SK-N-SH treated with all-trans-retinoic acid at 6 μM for 48 hours (cell line): ENCODE results near the gene RELA.
A peak's percentile ranks its signal among the peaks of the same experiment; 100 is the strongest.

Experiments used
- ATAC-seq: fragments of 200-7000 bp; cut with Tn5 transposase; 3 replicates; pipeline ENCODE4 v1.9.1; 2020; ENCODE audit warnings: mild to moderate bottlenecking, moderate library complexity
- ARNTL ChIP-seq: fragments of 450-650 bp; formaldehyde crosslinking; IDR thresholded peaks from 2 replicates; pipeline ENCODE4 v1.5.0; 2020; ENCODE audit warnings: low read depth, mild to moderate bottlenecking, moderate library complexity, borderline replicate concordance
- BACH2 ChIP-seq: fragments of 250-450 bp; sonication (Bioruptor Pico); IDR thresholded peaks from 2 replicates; pipeline ENCODE4 v1.9.0; 2021; ENCODE audit warnings: mild to moderate bottlenecking, borderline replicate concordance
- CREB5 ChIP-seq: fragments of 250-450 bp; sonication (Bioruptor Pico); IDR thresholded peaks from 2 replicates; pipeline ENCODE4 v1.5.1; 2020; ENCODE audit warnings: low read depth, mild to moderate bottlenecking, moderate library complexity
- CSDC2 ChIP-seq: fragments of 250-450 bp; sonication (Bioruptor Pico); IDR thresholded peaks from 2 replicates; pipeline ENCODE4 v1.5.0; 2020; ENCODE audit warnings: mild to moderate bottlenecking, moderate library complexity
- ESRRG ChIP-seq: fragments of 250-450 bp; sonication (Bioruptor Pico); IDR thresholded peaks from 2 replicates; pipeline ENCODE4 v1.6.1; 2021; ENCODE audit warnings: mild to moderate bottlenecking
- GLIS3 ChIP-seq: fragments of 250-450 bp; sonication (Bioruptor Pico); IDR thresholded peaks from 2 replicates; pipeline ENCODE4 v1.5.0; 2020; ENCODE audit warnings: mild to moderate bottlenecking, moderate library complexity
- ISL1 ChIP-seq: fragments of 250-450 bp; sonication (Bioruptor Pico); IDR thresholded peaks from 2 replicates; pipeline ENCODE4 v2.1.2; 2022; ENCODE audit warnings: mild to moderate bottlenecking, moderate library complexity
- OSR1 ChIP-seq: fragments of 250-450 bp; sonication (Bioruptor Pico); IDR thresholded peaks from 2 replicates; pipeline ENCODE4 v1.8.0; 2022; ENCODE audit warnings: moderate library complexity, mild to moderate bottlenecking, inconsistent platforms
- PATZ1 ChIP-seq: fragments of 250-450 bp; sonication (Bioruptor Pico); IDR thresholded peaks from 2 replicates; pipeline ENCODE4 v1.8.0; 2020; ENCODE audit warnings: mild to moderate bottlenecking, moderate library complexity, borderline replicate concordance
- PPARA ChIP-seq: fragments of 250-450 bp; sonication (Bioruptor Pico); IDR thresholded peaks from 2 replicates; pipeline ENCODE4 v1.5.0; 2020; ENCODE audit warnings: mild to moderate bottlenecking, borderline replicate concordance
- RARB ChIP-seq: fragments of 250-450 bp; sonication (Bioruptor Pico); IDR thresholded peaks from 2 replicates; pipeline ENCODE4 v1.8.0; 2021; ENCODE audit warnings: mild to moderate bottlenecking, moderate library complexity
- SNAI2 ChIP-seq: fragments of 250-450 bp; sonication (Bioruptor Pico); IDR thresholded peaks from 2 replicates; pipeline ENCODE4 v1.5.0; 2020; ENCODE audit warnings: mild to moderate bottlenecking, moderate library complexity
- TCF4 ChIP-seq: fragments of 250-450 bp; sonication (Bioruptor Pico); IDR thresholded peaks from 2 replicates; pipeline ENCODE4 v1.8.0; 2021; ENCODE audit warnings: mild to moderate bottlenecking, moderate library complexity, borderline replicate concordance
- ZC3H10 ChIP-seq: fragments of 250-450 bp; sonication (Bioruptor Pico); IDR thresholded peaks from 2 replicates; pipeline ENCODE4 v1.5.1; 2021; ENCODE audit warnings: mild to moderate bottlenecking, moderate library complexity
- ZFP3 ChIP-seq: fragments of 250-450 bp; sonication (Bioruptor Pico); IDR thresholded peaks from 2 replicates; pipeline ENCODE4 v1.5.0; 2020; ENCODE audit warnings: mild to moderate bottlenecking, moderate library complexity
- ZFP30 ChIP-seq: fragments of 450-650 bp; formaldehyde crosslinking; IDR thresholded peaks from 2 replicates; pipeline ENCODE4 v1.5.0; 2022; ENCODE audit warnings: mild to moderate bottlenecking, moderate library complexity
- ZNF565 ChIP-seq: fragments of 450-650 bp; formaldehyde crosslinking; conservative IDR thresholded peaks from 2 replicates; pipeline ENCODE4 v1.5.0; 2020; ENCODE audit warnings: low read depth, mild to moderate bottlenecking, moderate library complexity
- ZNF8 ChIP-seq: fragments of 450-650 bp; formaldehyde crosslinking; IDR thresholded peaks from 2 replicates; pipeline ENCODE4 v1.5.0; 2020; ENCODE audit warnings: mild to moderate bottlenecking, moderate library complexity
- TF ChIP-seq, protein P1 (sequence below): fragments of 250-450 bp; sonication (Bioruptor Pico); IDR thresholded peaks from 2 replicates; pipeline ENCODE4 v1.8.0; 2021; ENCODE audit warnings: low read depth, mild to moderate bottlenecking, moderate library complexity, borderline replicate concordance
- TF ChIP-seq, protein P2 (sequence below): fragments of 250-450 bp; sonication (Bioruptor Pico); IDR thresholded peaks from 2 replicates; pipeline ENCODE4 v1.5.1; 2021; ENCODE audit warnings: mild to moderate bottlenecking, moderate library complexity

RELA gene

DNA sequence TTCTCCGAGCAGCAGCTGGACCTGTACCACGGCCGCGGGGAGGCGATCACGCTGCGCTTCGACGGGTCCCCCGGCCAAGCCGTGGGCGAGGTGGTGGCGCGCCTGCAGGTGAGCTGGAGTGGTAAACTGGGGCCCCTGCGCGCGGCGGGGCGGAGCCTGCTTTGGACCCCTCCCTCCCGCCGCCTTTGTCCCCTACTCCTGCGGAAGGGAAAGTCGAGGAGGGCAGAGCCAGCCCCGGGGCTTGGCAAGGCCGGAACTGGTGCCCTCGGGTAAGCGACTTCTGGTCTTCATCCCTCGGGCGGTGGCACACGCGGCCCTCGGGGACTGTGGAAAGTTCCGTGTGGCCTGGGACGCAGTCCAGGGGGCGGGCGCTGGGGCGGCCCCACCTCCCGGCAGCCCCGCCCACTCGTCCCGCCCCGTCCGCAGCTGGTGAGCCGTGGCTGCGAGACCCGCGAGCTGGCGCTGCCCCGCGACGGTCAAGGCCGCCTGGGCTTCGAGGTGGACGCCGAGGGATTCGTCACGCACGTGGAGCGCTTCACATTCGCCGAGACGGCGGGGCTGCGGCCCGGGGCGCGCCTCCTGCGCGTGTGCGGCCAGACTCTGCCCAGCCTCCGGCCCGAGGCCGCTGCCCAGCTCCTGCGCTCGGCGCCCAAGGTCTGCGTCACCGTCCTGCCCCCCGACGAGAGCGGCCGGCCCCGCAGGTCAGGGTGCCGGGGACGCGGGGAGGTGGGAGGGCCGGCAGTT, 15.6 kb downstream of the RELA start:
- ATAC-seq, result peak; percentile 18; the same call in 2 of the 3 replicates
- no peak for TF ChIP-seq CREB5 (CRISPR knock-in tag)
- no peak for TF ChIP-seq GLIS3 (CRISPR knock-in tag)
- no peak for TF ChIP-seq CSDC2 (CRISPR knock-in tag)
- no peak for TF ChIP-seq ZFP3 (CRISPR knock-in tag)
- TF ChIP-seq ARNTL (CRISPR knock-in tag), result no peak
- no peak for TF ChIP-seq ZFP30 (CRISPR knock-in tag)

DNA sequence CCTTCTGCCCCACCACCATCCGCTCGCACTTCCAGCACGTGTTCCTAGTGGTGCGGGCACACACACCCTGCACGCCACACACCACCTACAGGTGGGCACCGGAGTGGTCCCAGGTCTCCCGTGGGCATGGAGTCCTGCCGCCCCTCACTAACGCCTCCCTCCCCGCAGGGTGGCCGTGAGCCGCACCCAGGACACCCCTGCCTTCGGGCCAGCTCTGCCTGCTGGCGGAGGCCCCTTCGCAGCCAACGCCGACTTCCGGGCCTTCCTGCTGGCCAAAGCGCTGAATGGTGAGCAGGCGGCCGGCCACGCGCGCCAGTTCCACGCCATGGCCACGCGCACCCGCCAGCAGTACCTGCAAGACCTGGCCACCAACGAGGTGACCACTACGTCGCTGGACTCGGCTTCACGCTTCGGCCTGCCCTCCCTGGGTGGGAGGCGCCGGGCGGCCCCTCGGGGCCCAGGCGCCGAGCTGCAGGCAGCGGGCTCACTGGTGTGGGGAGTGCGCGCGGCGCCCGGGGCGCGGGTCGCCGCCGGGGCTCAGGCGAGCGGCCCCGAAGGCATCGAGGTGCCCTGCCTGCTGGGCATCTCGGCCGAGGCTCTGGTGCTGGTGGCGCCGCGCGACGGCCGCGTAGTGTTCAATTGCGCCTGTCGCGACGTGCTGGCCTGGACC, 16.3 kb downstream of the RELA start:
- TF ChIP-seq OSR1 (CRISPR knock-in tag) (no peak), ZFP30 (CRISPR knock-in tag) (no peak), TCF4 (CRISPR knock-in tag) (no peak), ARNTL (CRISPR knock-in tag) (no peak), SNAI2 (CRISPR knock-in tag) (no peak)
- ATAC-seq, result no peak

GRCh38 chr11:65645710-65646109, 17.0 kb downstream of the RELA start:
- TF ChIP-seq ZNF8 (CRISPR knock-in tag), result no peak
- TF ChIP-seq ARNTL (CRISPR knock-in tag), result no peak
- TF ChIP-seq BACH2 (CRISPR knock-in tag), result no peak
- no peak for TF ChIP-seq SNAI2 (CRISPR knock-in tag)
- no peak for TF ChIP-seq ISL1 (CRISPR knock-in tag)
- TF ChIP-seq, protein P1, sequence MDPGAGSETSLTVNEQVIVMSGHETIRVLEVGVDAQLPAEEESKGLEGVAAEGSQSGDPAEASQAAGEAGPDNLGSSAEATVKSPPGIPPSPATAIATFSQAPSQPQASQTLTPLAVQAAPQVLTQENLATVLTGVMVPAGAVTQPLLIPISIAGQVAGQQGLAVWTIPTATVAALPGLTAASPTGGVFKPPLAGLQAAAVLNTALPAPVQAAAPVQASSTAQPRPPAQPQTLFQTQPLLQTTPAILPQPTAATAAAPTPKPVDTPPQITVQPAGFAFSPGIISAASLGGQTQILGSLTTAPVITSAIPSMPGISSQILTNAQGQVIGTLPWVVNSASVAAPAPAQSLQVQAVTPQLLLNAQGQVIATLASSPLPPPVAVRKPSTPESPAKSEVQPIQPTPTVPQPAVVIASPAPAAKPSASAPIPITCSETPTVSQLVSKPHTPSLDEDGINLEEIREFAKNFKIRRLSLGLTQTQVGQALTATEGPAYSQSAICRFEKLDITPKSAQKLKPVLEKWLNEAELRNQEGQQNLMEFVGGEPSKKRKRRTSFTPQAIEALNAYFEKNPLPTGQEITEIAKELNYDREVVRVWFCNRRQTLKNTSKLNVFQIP, result no peak
- TF ChIP-seq ESRRG (CRISPR knock-in tag), result no peak
- no peak for TF ChIP-seq ZFP30 (CRISPR knock-in tag)
- no peak for TF ChIP-seq CSDC2 (CRISPR knock-in tag)
- no peak for TF ChIP-seq PATZ1 (CRISPR knock-in tag)
- TF ChIP-seq GLIS3 (CRISPR knock-in tag), result no peak
- TF ChIP-seq TCF4 (CRISPR knock-in tag), result no peak
- TF ChIP-seq ZC3H10 (CRISPR knock-in tag), result no peak
- TF ChIP-seq, protein P2, sequence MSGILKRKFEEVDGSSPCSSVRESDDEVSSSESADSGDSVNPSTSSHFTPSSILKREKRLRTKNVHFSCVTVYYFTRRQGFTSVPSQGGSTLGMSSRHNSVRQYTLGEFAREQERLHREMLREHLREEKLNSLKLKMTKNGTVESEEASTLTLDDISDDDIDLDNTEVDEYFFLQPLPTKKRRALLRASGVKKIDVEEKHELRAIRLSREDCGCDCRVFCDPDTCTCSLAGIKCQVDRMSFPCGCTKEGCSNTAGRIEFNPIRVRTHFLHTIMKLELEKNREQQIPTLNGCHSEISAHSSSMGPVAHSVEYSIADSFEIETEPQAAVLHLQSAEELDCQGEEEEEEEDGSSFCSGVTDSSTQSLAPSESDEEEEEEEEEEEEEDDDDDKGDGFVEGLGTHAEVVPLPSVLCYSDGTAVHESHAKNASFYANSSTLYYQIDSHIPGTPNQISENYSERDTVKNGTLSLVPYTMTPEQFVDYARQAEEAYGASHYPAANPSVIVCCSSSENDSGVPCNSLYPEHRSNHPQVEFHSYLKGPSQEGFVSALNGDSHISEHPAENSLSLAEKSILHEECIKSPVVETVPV (CRISPR knock-in tag), result no peak
- TF ChIP-seq ZFP3 (CRISPR knock-in tag), result no peak

DNA sequence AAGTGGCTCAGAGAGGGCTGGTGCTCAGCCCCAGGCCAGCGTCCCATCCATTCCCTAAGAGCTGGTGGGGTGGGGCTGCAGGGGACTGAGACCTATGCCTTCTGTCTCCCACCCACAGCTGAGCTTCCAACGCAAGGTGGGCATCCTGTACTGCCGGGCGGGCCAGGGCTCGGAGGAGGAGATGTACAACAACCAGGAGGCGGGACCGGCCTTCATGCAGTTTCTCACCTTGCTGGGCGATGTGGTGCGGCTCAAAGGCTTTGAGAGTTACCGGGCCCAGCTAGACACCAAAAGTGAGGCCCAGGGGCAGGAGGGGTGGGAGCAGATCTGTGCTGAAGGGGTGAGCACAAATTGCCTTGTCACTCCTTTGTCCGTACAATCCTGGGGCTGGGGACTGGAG, 17.9 kb downstream of the RELA start:
- ATAC-seq, result no peak
- TF ChIP-seq ZFP3 (CRISPR knock-in tag), result no peak
- no peak for TF ChIP-seq OSR1 (CRISPR knock-in tag)
- TF ChIP-seq SNAI2 (CRISPR knock-in tag), result no peak
- no peak for TF ChIP-seq TCF4 (CRISPR knock-in tag)
- TF ChIP-seq, protein P1, result no peak
- TF ChIP-seq PPARA (CRISPR knock-in tag), result no peak
- no peak for TF ChIP-seq RARB
- TF ChIP-seq, protein P2 (CRISPR knock-in tag), result no peak
- no peak for TF ChIP-seq ZNF565
- no peak for TF ChIP-seq ARNTL (CRISPR knock-in tag)
- TF ChIP-seq ISL1 (CRISPR knock-in tag), result no peak
- no peak for TF ChIP-seq ZFP30 (CRISPR knock-in tag)
- TF ChIP-seq CREB5 (CRISPR knock-in tag), result no peak

More at GRCh38 chr11:65645710-65646109, 17.0 kb downstream of the RELA start:
- no peak; the same call in 2 of the 3 replicates for ATAC-seq
